ENCODE data around the gene MAPK1.
"Not testable (repeated sequence)": the region's sequence is repeated elsewhere in the genome, so short reads cannot be mapped to it uniquely, and the experiment has no call there.

Gene MAPK1

GRCh38 chr22:21867528-21868266 is at the start of gene MAPK1:
TSS of gene MAPK1 (minus strand) at chr22:21867645. CDS start at chr22:21867440, 205 bp downstream.
- DNase-seq (ENCODE audit: low read depth), result no peak

DNA sequence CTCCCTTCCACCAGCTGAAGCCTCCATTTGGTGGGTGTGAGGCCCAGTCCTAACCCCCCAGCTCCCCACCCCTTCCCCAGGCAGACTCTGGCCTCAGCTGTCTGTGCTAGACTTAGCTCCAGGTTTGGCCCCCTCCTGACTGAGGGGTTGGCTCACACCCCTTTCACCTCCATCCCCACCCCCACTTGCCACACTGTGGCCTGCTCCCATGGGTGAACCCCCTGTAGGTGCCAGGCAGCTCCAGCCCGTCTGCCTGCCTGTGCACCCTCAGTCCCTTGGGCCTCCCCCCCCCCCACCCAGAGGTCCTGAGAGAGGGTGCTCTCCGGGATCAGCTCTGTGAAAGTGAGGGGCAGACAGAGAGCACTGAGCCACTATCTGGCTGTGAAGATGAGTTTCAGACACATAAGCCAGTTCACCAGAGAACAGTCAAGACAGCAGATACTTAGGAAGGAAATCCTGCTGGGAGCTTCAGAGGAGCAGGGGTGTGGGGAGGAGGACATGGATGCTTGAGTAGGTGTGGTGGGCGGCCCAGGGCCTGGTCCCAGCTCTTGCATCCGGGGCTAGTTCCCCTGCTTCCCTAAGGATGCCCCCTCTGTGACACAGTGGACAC is 49.0 kb upstream of the MAPK1 start:
- no peak for DNase-seq (ENCODE audit: low read depth)

DNA sequence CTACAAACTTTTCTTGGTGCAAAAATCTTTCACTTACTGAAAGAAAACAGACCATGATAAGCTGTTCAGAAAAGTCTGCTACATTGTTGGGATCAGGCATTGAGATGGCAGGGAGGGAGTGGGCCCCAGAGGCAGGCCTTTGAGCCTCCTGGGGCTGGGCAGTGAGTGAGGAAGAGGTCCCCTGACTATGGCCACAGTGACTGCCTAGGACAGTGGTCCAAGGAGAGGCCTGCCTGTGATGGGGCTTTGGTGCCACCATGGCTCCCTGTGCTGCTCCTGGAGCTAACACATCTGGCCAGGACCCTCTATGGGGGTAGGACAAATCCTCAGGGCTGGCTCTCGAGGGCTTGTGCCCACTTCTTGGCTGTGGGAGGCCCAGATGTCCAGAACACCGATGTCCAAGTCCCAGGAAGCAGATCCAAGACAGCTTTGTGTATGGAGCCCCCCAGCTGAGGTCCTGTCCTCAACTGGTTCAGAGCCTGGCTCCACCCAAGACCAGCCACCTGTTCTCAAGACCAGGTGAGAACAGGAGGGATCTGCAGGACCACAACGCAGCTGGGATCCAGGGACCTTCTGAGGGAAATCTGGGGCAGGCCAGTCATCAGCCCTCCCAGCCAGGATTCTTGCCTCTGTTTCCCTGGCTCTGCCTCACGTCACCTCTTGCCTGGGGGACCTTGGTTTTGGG is 48.3 kb upstream of the MAPK1 start:
- DNase-seq (ENCODE audit: low read depth), result no peak

GRCh38 chr22:21914033-21914642 is 46.7 kb upstream of the MAPK1 start:
- not testable (repeated sequence) for DNase-seq (ENCODE audit: low read depth)

- DNase-seq (ENCODE audit: low read depth), result not testable (repeated sequence)
These were observed 42.9 kb upstream of the MAPK1 start for GRCh38 chr22:21910367-21910766.

- no peak for DNase-seq (ENCODE audit: low read depth)
These were observed 42.4 kb upstream of the MAPK1 start for GRCh38 chr22:21909871-21910270.

GRCh38 chr22:21907638-21908522 is 40.4 kb upstream of the MAPK1 start:
- DNase-seq (ENCODE audit: low read depth), result no peak

- not testable (repeated sequence) for DNase-seq (ENCODE audit: low read depth)
These were observed 37.8 kb upstream of the MAPK1 start for GRCh38 chr22:21905234-21905633.

GRCh38 chr22:21904250-21904789 is 36.9 kb upstream of the MAPK1 start:
- no peak for DNase-seq (ENCODE audit: low read depth)

GRCh38 chr22:21903283-21903682 is 35.8 kb upstream of the MAPK1 start:
- DNase-seq (ENCODE audit: low read depth), result no peak

GRCh38 chr22:21902296-21903087 is 35.0 kb upstream of the MAPK1 start:
- no peak for DNase-seq (ENCODE audit: low read depth)

- DNase-seq (ENCODE audit: low read depth), result no peak
These were observed 31.0 kb upstream of the MAPK1 start for GRCh38 chr22:21898354-21898896.

GRCh38 chr22:21896951-21897513 is 29.6 kb upstream of the MAPK1 start:
- no peak for DNase-seq (ENCODE audit: low read depth)

- DNase-seq (ENCODE audit: low read depth), result not testable (repeated sequence)
These were observed 28.8 kb upstream of the MAPK1 start for GRCh38 chr22:21896275-21896674.

- DNase-seq (ENCODE audit: low read depth), result no peak
These were observed 27.4 kb upstream of the MAPK1 start for GRCh38 chr22:21894799-21895198.

- no peak for DNase-seq (ENCODE audit: low read depth)
These were observed 22.0 kb upstream of the MAPK1 start for GRCh38 chr22:21889251-21889990.

DNA sequence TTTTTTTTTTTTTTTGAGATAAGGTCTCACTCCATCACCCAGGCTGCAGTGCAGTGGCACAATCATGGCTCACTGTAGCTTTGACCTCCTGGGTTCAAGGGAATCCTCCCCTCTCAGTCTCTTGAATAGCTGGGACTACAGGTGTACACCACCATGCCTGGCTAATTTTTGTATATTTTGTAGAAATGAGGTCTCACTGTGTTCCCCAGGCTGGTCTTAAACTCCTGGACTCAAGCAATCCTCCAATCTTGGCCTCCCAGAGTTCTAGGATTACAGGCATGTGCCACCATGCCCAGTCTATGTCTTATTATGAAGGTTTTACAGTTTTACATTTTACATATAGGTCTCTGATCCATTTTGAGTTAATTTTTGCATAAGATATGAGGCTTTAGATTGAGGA is 20.4 kb upstream of the MAPK1 start:
- DNase-seq (ENCODE audit: low read depth), result no peak

DNA sequence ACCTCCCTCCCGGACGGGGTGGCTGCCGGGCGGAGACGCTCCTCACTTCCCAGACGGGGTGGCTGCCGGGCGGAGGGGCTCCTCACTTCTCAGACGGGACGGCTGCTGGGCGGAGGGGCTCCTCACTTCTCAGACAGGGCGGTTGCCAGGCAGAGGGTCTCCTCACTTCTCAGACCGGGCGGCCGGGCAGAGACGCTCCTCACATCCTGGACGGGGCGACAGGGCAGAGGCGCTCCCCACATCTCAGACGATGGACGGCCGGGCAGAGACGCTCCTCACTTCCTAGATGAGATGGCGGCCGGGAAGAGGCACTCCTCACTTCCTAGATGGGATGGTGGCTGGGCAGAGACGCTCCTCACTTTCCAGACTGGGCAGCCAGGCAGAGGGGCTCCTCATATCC is 16.5 kb upstream of the MAPK1 start:
- not testable (repeated sequence) for DNase-seq (ENCODE audit: low read depth)

GRCh38 chr22:21882754-21883333 is 15.4 kb upstream of the MAPK1 start:
- DNase-seq (ENCODE audit: low read depth), result not testable (repeated sequence)
